ENCODE results near the gene KTI12. TPM values are rescaled to one million over a fixed set of nuclear protein-coding genes. Genes with fewer than 3 reads are reported as not detected.

Gene KTI12
- total RNA-seq, 4 donors from 2014 or later: 7.4 to 10.3 (median 8.9) TPM

GRCh38 chr1:52056937-52057231 lies 23.3 kb upstream of the KTI12 start:
- WGBS, 2 donors (ENCODE audit: low coverage in 1 of 2): 0% methylated on average over 1 to 4 of the region's 4 CpGs
- Histone ChIP-seq H3K9me3 (no peaks in the 10 kb centered on the region), H3K4me3 (peak overlapping the region; percentile 79 to 87), H3K27me3 (no peaks in the 10 kb centered on the region), H3K36me3 (peaks cover 0 to 28% of the 10 kb centered on the region in 2 donors), H3K4me1 (peaks cover 7 to 61% (median 7%) of the 10 kb centered on the region in 3 donors), H3K27ac (peak overlapping the region; percentile 79 to 96 (median 91))
- no peak for ATAC-seq
- TF ChIP-seq POLR2A (IDR thresholded peaks at IDR 0.05) (no peak), EP300 (IDR thresholded peaks at IDR 0.05) (no peak), CTCF (IDR thresholded peaks at IDR 0.05) (no peak), POLR2AphosphoS5 (IDR thresholded peaks at IDR 0.05) (no peak)

GRCh38 chr1:52056163-52056936 lies 22.7 kb upstream of the KTI12 start, which contains the start of gene BTF3L4:
Gene BTF3L4, plus strand, starts transcription at chr1:52056295. Its CDS starts 3,553 bp downstream, at chr1:52059848.
- TF ChIP-seq EP300 (IDR thresholded peaks at IDR 0.05) (no peak), POLR2AphosphoS5 (IDR thresholded peaks at IDR 0.05) (peak; percentile 53), CTCF (IDR thresholded peaks at IDR 0.05) (peak in 1 of 4 experiments; percentile 12), POLR2A (IDR thresholded peaks at IDR 0.05) (peak; percentile 35 to 54)

GRCh38 chr1:52055866-52056162 lies 22.2 kb upstream of the KTI12 start:
- peak overlapping the region; percentile 87 to 96 (median 91) for H3K27ac ChIP-seq
- TF ChIP-seq POLR2AphosphoS5 (IDR thresholded peaks at IDR 0.05) (no peak), POLR2A (IDR thresholded peaks at IDR 0.05) (no peak), CTCF (IDR thresholded peaks at IDR 0.05) (no peak), EP300 (IDR thresholded peaks at IDR 0.05) (no peak)

More at GRCh38 chr1:52056163-52056936, 22.7 kb upstream of the KTI12 start, which contains the start of gene BTF3L4:
- peak; percentile 97 for ATAC-seq
- Histone ChIP-seq H3K27me3 (no peaks in the 10 kb centered on the region), H3K36me3 (peaks cover 0 to 28% of the 10 kb centered on the region in 2 donors), H3K4me3 (peak within 1 kb of the TSS; percentile 79 to 87), H3K27ac (peak within 1 kb of the TSS; percentile 87 to 96 (median 91)), H3K9me3 (no peaks in the 10 kb centered on the region), H3K4me1 (peaks cover 7 to 61% (median 7%) of the 10 kb centered on the region in 3 donors)
- 2% methylated on average over 6 of the region's 54 CpGs; no CpG with 5 or more reads in 1 of the 2 donors for WGBS, 2 donors (ENCODE audit: low coverage in 1 of 2)

DNA sequence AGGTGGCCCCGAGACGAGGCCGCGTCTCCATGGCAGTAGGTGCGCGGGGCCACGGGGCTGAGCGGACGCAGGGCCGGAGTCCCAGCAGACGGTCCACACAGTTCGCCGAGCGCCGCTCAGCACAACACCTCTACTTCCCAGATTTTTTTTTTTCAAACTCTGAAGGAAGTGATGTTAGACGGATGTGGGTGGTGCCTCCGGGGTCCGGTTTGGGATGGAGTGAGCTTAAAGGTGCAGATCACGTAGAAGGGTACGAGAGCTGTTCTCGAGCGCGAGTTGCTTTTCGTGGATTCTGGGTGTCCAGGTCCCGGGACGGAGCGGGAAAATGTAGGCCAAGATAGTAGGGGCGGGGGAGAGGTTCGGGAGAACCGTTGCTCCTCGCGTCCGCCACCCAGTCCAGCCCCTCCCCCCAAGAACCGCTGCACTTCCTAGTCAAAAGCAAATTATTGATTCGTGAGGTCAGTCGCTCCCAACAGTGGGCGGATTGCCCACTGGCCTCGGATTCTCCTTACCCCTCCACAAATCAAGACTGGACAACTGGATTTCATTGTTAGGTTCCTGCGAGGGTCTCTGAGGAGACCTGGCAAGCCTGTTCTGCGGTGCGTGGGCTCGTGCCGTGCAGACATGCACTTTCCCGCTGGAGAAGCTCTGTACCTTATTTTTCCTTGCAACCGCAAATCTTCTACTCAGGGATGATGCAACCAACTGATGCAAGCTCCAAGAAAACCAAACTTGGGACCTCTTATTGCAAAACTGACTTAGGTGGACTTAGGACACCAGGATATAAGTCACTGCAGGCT lies 21.7 kb upstream of the KTI12 start, which contains the start of gene TXNDC12:
TXNDC12 (minus strand) TSS at position 126 of the 800 bp plus-strand sequence; CDS start at position 31, 95 bp downstream.
- Histone ChIP-seq H3K4me3 (peak within 1 kb of the TSS; percentile 79 to 87), H3K36me3 (peaks cover 0 to 26% of the 10 kb centered on the region in 2 donors), H3K27ac (peak within 1 kb of the TSS; percentile 87 to 96 (median 91)), H3K9me3 (no peaks in the 10 kb centered on the region), H3K27me3 (no peaks in the 10 kb centered on the region), H3K4me1 (peaks cover 7 to 58% (median 7%) of the 10 kb centered on the region in 3 donors)
- WGBS, 2 donors (ENCODE audit: low coverage in 1 of 2): 0 to 1% methylated on average over 26 to 37 of the region's 45 CpGs
- ATAC-seq: peak; percentile 74
- peak; percentile 59 for TF ChIP-seq POLR2AphosphoS5 (IDR thresholded peaks at IDR 0.05)
- TF ChIP-seq CTCF (IDR thresholded peaks at IDR 0.05): no peak
- no peak for TF ChIP-seq EP300 (IDR thresholded peaks at IDR 0.05)
- TF ChIP-seq POLR2A (IDR thresholded peaks at IDR 0.05): peak; percentile 33 to 40

More at GRCh38 chr1:52055866-52056162, 22.2 kb upstream of the KTI12 start:
- WGBS, 2 donors (ENCODE audit: low coverage in 1 of 2): 0% methylated on average over 2 to 8 of the region's 12 CpGs
- H3K4me1 ChIP-seq: peaks cover 7 to 61% (median 7%) of the 10 kb centered on the region in 3 donors
- ATAC-seq: no peak
- H3K4me3 ChIP-seq: peak overlapping the region; percentile 79 to 87
- peaks cover 0 to 28% of the 10 kb centered on the region in 2 donors for H3K36me3 ChIP-seq
- H3K9me3 ChIP-seq: no peaks in the 10 kb centered on the region
- H3K27me3 ChIP-seq: no peaks in the 10 kb centered on the region
